HG03432 (cell line): Measurements from ENCODE around the gene PPP1R14C.
"Not testable (repeated sequence)": the region's sequence is repeated elsewhere in the genome, so short reads cannot be mapped to it uniquely, and the experiment has no call there.

Experiments used
- ATAC-seq: cut with Tn5 transposase; IDR thresholded peaks from one replicate; pipeline ENCODE4 v1.9.1; 2021; ENCODE audit warnings: mild to moderate bottlenecking, moderate library complexity; ENCODE audit not compliant: unreplicated experiment

The PPP1R14C gene

DNA sequence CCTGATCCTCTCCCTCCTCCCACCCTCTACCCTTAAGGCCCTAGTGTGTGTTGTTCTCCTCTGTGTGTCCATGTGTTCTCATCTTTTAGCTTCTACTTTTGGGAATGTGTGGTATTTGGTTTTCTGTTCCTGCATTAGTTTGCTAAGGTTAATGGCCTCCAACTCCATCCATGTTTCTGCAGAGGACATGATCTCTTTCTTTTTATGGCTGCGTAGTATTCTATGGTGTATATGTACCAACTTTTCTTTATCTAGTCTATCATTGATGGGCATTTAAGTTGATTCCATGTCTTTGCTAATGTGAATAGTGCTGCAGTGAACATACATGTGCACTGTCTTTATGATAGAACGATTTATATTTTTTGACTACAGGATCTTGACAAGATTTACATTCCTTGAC, 44.6 kb downstream of the PPP1R14C start:
- ATAC-seq = not testable (repeated sequence)

DNA sequence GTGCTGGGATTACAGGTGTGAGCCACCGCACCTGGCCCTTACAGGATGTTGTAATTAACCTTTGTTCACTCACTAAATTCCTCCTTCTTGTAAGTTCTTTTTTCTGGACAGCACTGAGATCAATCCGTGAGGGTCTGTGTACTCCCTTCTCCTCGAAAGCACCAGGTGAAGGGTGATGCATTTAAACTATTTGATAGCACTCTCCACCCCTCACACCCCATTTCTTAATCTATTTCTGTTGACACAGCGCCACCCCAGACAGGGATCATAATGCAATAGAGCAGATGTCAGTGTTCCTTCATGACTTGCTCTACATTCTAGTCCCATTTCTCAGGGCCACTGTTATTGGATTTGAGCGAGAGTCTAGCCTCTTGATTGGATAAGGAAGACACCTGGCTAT, 46.3 kb downstream of the PPP1R14C start:
- ATAC-seq = no peak

DNA sequence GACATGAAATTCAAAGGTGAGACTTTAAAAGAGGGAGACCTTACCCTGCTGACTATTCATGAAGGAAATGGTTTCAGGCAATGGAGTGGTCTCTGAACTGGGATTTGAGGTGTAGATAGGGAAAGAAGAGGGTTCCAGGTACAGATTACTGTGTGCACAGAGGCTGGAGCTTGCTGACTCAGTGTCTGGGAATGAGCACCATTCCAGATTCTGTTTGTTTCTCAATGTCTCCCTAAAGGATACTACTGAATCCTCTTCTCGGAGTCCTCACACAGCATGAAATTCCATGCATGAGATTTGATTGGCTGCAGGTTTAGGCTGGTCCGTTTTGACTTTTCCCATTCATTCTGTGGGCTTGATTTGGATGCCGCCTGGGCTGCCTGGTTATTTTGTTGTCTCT, 49.0 kb downstream of the PPP1R14C start:
- ATAC-seq = no peak

- no peak for ATAC-seq
These were observed 51.4 kb downstream of the PPP1R14C start for GRCh38 chr6:150194195-150194594.

DNA sequence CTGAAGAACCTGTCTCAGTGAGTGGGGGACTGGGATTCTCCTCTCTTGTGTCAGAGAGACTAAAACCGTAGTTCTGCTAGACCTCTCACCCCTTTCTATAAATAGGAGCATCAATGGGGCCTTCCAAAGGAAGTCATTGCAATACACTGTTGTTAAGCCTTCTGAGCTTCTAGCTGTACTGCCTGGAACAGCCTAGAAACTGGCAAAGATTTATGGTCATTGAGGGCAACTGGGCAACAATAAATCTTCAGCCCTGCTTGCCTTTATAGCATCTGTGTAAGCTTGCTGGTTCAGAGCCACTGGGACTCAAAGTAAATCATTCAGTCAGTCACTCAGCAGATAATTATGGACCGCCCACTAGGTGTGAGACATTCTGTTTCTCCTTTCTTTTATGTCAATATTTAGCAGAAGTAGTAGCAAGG, 53.2 kb downstream of the PPP1R14C start:
- ATAC-seq = no peak

DNA sequence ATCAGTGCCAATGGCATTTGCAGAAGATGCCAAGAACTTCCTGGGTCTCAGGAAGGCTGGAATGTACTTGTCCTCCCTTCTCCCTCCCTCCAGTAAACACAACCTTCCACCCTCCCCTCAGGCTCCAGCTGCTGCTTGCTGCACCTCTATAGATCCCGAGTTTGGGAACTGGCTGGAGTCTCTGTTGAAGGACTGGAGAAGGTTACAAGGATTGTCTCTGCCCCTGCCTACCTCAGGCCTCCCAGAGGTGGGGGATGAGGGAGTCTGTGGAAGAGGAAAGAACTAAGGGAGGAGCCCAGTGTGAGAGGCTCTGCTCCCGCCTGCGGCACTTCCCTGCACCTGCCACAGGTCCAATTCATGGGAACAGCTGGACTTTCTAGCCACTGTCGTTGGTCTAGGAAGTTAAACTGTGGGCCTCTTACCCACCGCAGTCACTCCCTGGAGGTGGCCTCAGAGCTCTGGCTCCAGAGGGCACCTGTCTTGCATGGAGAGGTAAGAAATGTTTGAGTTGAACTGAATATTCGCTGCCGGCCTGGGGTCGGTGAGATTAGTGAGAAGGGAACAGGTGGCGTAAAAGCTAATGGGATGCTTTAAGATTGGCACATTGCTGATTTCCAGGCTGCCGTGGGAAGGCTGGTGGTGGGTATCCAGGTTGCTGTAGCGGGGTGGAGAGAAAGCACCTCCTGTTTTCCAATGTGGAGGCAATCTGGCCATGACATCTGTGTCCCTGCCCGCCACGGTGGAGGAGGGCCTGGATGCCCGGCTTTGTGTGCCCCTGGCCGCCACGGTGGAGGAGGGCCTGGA, 54.3 kb downstream of the PPP1R14C start:
- ATAC-seq = no peak

DNA sequence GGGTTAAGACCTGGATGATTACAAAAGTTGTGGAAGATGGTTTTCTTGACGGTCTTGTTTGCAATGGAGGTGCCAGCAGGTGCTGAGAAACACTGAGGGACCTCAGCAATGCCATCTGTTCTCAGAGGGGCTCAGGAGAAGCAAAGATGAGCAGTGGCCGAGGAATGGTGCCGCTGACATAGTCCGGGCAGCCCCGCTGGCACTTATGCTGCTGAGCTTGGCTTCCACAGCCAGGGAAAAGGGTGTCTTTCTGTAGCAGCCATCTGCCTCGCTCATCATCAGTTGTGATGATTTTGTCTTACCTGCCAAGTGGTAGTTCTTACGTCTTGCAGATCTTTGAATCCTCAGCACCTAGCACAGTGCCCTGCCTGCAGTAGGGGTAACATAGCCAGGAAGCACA, 55.7 kb downstream of the PPP1R14C start:
- no peak for ATAC-seq

DNA sequence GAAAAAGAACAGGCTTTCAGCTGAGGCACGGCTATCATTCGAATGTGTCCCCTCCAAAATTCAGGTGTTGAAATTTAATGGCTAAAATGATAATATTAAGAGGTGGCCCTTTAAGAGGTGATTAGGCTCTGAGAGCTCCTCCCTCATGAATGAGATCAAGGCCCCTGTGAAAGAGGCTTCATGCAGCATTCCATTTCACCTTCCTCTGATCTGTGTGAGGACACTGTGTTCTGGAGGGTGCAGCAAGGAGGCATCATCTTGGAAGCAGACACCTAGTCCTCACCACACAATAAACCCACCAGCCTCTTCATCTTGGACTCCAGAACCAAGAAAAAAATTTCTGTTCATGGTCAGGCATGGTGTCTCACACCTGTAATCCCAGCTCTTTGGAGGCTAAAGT, 56.4 kb downstream of the PPP1R14C start:
- no peak for ATAC-seq

GRCh38 chr6:150200428-150201100, 57.7 kb downstream of the PPP1R14C start:
- ATAC-seq = no peak

GRCh38 chr6:150201285-150201684, 58.4 kb downstream of the PPP1R14C start:
- no peak for ATAC-seq

DNA sequence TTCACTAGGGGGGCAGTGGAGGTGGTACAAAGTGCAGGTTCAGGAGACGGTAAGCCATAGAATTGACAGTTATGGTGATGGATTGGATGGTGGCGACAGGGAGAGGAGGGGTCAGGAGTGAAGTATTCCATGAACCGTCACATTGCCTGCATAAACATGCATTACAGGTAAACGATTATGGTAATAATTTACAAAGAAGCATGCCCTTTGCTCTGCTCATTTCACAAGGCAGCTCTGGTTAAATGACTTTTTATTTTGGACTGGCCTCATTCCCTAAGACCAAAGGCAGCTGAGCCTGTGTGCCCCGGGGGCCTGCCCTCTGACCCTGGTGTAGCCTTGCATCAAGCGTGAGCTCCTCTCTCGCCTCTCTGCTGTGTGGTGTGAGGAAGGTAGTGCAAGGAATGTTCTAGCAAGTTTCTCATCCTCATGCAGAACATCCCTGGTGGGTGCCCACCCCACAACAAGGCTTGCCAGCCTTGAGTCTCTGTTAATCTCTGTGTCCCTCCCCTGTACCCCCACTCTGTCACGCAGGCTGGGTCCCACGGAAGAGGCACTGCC, 59.0 kb downstream of the PPP1R14C start:
- no peak for ATAC-seq

- ATAC-seq = no peak
These were observed 59.6 kb downstream of the PPP1R14C start for GRCh38 chr6:150202404-150202803.

GRCh38 chr6:150202934-150203333, 60.1 kb downstream of the PPP1R14C start:
- ATAC-seq = no peak

DNA sequence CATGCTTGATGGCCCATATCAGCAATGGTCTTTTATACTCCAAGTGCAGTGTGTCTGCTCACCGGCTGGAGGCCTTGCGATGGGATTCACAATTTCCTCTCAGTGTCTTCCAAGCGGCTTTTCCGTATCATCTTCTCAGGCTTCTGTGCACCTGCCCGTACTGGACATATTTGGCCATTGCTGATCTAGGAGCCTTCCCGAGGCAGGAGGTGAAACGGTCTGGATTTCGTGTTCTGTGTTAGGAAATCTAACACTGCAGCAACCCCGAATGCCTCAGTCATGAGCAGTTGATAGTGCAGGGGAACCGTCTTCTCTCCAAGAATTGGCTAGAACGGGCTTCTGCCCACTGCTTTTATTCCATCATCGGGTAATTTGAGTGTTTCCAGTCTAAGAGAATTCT, 60.5 kb downstream of the PPP1R14C start:
- no peak for ATAC-seq

- no peak for ATAC-seq
These were observed 61.2 kb downstream of the PPP1R14C start for GRCh38 chr6:150203871-150204545.

GRCh38 chr6:150204705-150205472, 62.0 kb downstream of the PPP1R14C start:
- ATAC-seq = no peak

GRCh38 chr6:150207931-150208570, 65.2 kb downstream of the PPP1R14C start:
- no peak for ATAC-seq

DNA sequence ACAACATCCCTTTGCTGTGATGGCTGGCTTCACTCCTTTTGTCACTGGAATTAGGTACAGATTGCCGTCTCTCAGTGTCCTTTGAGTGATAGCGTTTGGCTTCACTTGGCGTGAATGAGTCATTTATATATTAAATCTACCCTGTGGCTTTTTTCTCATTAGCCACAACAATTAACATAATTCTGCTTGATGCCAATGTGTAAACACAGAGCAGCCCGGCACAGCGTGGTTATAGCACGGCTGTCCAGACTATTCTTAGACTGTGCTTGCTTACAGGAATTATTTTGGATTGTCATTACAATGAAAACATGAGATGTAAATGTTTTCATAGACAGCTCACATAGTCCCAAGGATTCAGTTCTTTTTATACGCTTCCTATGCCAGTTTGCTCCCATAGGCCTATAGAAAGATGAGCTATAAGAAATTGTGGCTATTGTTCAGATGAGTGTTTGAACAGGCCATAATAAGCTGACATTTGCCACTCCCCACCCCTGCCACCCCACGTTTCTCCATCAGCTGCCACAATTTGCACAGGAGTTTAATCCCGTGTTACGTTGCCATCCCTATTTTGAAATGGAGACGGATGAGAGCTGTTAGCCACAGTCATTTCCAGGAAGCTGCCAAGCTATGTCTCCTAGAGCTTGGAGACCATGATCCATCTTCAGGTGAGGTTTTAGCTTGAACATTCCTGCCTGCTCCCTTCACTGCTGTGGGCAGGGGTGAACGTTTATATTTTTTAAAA, 65.9 kb downstream of the PPP1R14C start:
- ATAC-seq = no peak

DNA sequence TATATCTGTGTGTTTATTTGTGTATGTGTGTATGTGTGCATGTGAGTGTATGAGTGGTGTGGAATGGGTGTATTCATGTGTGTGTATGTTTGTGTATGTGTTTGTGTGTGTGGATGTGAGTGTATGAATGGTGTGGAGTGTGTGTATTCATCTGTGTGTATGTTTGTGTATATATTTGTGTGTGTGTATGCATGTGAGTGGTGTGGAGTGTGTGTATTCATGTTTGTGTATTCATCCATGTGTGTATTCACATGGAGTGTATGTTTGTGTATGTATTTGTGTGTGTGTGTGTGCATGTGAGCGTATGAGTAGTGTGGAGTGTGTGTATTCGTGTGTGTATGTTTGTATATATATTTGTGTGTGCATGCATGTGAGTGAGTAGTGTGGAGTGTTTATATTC, 66.6 kb downstream of the PPP1R14C start:
- ATAC-seq = no peak
